HG02610 (cell line): ENCODE results near the gene SORCS2.
A peak's percentile ranks its signal among the peaks of the same experiment; 100 is the strongest.

Source experiments
- ATAC-seq: cut with Tn5 transposase; IDR thresholded peaks from one replicate; pipeline ENCODE4 v1.9.1; 2021; ENCODE audit warnings: mild to moderate bottlenecking, moderate library complexity; ENCODE audit not compliant: unreplicated experiment

Gene SORCS2

DNA sequence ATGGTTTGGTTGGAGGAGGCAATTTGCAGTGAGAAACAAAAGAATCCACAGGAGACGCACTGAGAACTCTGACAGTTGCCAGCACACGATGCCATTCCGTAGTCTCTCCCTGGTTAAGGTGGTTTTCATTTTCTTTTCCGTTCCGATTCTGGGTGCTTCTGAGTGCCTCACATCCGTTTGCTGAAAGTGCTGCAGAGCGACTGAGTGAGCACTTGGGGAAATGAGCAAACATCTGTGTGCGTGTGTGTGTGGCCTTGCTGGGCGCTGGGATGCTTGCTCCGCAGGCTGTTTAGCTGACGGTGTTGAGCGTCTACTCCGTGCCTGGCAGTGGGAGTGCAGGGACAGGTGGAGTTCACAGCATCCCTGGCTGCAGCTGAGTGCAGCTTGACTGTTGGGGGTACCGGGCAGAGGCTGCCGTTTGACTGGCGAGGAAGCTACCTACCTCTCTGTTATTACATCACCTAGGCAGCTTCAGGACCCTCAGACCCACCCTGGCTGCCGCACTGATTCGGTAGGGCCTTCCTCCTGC, 49.3 kb downstream of the SORCS2 start:
- no peak for ATAC-seq

DNA sequence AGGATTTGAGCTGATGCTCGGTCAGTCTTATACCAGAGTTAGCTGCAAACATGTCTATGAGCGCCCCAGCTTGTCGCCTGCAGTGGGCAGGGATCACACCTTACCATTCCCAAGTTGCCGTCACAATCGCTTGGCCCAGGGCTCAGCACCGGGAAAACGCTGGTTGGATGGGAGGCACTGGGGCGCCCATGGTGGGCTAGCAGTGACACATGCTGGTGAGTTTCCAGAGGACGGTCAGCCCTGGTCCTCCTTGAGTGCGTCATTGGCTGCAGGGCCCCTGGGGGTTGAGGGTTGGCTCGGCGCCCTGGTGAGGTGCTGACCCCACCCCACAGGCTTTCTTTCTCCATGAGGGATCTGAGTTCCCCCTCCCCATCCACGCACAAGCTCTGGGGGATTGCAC, 50.4 kb downstream of the SORCS2 start:
- no peak for ATAC-seq

DNA sequence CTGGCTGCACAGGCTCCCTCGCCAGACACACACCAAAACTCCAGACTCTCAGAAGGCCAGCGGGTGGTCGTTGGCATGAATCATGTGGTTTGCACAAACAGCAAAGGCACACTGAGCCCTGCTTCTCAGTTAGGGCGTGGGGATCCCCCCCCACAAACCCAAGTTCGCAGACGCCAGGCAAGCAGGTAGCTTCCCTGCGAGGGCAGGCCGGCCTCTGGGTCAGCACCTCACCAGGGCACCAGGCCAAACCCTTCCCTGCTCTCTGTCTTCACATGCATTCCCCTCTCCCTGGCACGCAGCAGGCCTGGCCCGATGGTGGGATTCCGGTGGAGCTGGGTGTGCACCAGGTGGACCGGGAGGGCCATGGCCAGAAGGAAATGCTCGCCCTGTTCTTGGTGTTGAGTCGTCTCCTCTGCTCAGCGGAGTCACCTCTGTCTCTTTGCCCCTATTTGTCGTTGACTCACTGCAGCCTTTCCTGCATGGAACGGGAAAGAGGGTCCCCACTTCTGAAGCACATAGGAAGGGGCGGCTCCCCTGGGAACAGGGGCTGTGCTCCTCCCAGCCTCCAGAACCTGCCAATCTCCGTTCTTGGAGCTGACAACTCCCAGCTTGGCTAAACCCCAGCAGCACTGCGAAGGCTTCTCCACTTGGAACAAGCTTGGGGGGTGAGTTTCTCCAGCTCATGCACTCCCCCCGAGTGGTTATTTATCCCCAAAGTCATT, 51.4 kb downstream of the SORCS2 start:
- no peak for ATAC-seq

DNA sequence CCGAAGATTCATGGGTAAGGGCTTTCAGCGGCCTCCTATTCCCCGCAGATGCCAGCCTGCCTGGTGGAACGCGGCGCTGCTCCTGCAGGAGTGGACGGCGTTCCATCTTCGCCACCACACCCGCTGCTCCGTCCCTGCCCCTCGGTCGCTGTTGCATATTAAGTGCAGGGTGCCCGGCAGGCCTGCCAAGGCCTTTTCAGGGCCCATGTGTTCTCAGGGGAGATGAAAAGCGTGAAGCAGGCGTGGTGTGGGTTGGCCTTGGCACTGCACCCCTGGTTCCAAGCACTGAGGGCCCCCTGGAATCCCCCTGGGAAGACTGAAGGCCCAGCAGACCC, 52.0 kb downstream of the SORCS2 start:
- no peak for ATAC-seq

DNA sequence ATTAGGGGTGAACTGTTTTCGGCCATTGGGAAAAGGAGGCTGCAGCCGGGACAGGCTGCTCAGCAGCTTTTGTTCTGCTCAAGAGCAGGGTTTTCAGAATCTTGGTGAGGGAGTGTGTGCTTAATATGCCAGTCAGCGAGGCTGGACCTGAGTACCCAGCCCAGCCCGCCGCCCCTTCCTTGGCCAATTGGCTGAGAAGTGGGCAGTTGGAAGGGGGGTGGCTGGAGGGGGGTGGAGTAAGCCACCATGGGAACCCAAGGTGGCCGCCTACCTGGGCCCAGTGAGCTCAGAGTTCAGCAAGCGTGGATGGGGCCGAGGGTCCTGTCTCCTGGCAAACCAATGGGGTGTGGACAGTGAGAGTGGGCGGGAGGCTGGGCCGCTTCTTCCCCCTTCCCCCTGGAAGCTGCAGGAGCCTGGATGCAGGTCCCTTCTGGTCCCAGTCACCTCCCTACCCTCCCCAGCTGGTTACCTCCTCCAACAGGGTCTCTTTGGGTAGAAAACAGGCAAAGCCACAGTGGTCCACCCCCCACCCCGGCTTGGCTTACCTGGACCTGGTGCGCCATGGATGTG, 52.5 kb downstream of the SORCS2 start:
- no peak for ATAC-seq

DNA sequence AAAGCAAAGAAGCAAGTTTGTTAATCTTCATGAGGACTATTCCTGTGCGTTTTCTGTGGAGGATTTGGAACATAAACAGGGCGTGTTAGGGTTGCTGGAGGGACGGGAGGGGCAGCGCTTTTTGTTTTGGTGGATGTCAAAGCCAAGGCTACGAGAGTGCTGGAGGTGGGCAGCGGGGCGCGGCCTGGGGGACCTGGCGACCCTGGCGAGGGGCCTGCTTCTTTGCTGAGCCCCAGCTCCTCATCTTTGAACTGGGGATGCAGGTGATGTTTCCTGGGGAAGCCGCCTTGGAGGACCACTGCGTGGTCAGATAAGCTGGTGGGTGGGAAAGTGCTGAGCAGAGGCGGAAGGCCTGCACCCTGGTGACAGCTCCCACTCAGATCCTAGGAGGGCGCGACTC, 55.2 kb downstream of the SORCS2 start:
- ATAC-seq, result no peak

DNA sequence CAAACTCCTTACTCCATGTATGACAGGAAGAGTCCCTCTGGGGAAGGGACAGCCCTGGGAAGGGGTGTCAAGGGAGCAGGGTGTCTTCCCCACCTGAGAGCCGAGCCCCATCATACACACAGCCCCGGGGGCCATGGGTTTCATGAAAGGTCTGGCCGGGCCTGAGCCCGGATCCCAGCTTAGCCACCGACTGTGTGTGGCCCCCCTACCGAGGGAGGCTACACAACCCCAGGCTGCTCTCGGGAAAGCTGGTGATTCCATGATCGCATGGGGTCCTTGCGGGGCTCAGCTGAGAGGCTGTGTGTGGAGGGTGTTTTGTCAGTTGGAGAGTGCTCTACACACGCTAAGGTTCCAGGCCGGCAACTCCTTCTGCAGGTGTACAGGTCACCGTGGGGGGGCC, 55.6 kb downstream of the SORCS2 start:
- no peak for ATAC-seq

DNA sequence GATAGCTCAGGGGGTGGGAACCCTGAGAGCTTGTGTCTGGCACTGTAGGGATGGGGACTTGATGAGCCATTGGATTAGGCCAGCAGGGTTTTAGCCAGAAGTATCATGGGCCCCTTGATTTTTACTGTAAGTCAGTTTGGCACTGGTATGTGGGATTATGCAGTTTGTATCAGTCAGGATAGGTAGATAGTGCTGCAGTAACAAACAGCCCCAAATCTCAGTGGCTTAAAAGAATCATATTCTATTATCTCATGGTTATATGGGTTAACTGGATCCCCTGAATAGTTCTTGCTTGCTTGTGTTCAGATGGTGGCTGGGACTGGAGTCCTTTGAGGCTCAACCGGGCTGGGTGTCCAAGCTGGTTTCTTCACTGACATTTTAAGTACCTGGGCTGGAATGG, 56.5 kb downstream of the SORCS2 start:
- no peak for ATAC-seq

DNA sequence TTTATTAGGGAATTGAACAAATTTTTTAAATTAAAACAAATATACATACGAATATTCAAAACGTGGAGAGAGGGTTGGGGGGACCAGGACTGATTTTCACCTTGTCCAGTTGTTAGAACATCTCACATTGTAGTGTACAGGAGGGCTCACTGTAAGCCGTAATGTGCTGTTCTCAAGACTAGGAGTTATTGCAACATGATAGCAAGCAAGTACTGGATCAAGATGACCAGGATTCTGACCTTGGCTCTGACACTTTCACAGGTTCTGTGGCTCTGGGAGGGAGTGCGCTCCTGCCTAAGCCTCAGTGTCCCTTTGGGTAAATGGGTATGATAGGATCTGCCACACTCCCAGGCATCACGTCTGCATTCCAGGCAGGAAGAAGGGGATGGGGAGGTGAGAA, 59.0 kb downstream of the SORCS2 start:
- ATAC-seq, result no peak

DNA sequence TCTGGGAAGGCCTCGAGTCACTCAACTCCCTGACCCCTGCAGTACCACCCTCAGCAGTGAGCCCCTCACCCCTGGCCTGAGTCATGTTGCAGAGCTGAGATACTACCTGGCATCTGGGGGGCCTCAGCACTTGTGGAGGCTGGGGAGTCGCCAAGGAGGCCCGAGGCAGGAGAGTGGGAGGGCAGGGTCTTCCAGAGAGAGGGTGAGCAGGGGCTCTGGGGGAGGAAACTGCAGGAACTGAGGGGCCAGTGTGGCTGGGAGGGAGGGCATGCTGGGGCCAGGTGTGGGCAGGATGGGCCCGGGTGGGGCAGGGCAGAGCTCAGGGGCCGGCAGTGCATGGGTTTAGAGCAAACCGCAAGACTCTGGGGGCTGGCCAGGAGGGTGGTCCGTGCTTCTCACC, 59.7 kb downstream of the SORCS2 start:
- no peak for ATAC-seq

DNA sequence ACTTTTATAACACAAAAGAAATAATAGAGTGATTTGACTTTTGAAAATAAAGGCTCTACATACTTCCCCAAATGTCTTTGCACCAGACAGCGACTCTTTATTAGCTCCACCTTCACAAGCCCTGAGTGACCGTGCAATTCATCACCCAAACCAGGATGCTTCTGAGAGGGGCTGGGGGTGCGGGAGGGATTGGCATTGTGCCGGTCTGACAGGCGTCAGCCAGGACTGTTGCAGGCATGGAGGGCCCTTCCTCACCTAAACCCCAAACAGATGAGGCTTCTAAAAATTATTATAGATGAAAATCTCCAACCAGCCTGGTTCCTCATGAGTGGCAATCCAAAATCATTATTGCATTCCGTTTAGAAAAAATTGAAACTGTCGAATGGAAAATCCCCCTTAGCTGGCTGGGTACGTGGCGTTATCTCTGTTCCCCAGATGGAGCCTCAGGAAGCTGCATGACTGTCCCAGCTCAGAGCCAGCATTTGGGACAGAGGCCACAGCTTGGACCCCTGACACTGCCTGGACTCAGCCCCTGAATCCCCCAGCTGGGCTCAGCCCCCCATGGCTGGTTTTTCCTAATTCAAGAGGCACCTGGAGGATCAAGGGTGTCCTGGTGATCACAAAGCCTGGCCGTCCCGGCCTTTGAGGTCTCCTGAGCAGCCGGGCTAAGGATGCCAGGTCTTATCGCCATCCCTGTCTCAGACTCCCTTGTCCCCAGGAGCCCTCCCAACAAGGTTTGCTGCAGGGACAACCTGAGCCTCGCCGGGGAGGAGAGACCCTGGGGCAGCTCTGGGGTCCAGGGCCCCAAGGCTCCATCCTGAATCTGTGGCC, 60.4 kb downstream of the SORCS2 start:
- ATAC-seq, result no peak

DNA sequence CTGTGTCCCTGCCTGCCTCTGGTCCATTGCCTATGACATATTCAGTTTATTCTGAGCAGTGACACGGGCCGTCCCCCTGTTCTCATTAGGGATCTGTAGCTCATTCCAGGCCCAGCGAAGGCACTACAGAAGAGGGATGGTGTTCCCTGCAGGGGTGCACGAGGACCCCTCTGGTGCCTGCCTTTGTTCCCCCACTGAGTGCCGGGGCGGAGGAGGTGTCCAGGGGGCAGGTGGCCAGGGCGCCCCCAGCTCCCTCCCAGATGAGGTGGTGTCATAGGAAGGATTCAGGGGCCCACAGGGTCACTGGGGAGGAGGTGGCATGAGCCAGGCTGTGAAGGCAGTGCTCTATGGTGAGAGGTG, 61.0 kb downstream of the SORCS2 start:
- no peak for ATAC-seq

DNA sequence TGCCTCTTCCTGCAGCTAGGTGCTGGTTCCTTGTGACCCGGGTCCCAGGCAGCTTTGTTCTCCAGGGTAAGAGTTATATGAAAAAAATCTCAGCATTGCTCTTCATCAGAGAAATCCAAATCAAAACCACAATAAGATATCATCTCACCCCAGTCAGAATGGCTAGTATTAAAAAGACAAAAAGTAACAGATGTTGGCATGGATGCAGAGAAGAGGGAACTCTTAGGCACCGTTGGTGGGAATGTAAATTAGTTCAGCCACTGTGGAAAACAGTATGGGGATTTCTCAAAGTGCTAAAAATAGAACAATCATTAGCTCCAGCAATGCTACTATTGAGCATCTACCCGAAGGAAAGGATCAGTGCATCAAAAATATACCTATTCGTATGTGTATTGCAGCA, 61.5 kb downstream of the SORCS2 start:
- ATAC-seq, result no peak

DNA sequence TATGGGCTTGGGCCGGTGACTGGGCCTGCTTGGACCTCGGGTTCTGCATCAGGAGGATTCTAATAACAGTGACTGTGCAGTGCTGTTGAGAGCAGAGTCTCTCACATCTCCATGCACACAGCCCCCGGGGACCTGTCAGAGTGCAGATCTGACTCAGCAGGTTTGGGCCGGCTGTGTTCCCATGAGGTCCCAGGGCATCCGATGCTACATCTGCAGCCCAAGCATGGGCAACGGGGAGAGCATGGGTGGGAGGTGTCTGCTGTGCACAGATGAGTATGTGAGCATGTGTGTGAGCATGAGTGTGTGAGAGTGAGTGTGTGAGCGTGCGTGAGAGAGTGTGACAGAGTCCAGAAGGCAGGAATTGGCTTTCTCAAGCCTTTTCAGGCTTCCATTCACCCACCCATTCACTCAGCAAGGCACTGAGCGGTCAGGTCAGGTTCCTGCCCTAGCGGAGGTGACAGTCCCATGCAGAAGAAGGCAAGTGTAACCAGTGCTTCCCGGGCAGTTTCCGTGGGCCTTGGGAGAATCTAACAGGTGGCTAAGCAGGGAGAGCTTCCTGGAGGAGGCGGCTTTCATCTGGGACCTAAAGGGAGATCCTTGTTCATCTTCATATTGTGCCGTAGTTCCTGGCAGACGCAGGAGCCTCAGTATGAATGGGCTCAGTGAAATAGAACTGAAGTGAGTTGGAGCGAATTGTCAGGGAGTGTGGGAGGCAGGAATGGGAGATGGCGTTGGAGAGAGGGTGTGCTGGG, 62.6 kb downstream of the SORCS2 start:
- ATAC-seq, result peak; percentile 95

DNA sequence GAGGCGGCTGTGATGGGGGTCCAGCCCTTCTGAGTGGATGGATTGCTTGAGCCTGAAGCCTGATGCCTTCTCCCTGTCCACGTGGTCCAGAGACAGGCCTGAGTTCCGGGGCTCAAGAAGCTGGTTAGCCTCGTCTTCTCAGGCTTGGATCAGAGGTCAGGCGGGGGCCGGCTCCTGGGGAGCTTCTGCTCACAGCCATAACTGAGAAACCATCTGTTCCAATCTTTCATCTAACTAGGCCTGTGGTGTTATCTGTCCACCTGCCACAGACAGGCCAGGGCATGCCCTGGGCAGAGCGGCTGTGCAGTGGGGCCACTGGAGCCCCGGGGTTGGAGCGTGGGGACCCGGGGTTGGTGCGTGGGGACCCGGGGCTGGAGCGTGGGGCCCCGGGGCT, 63.1 kb downstream of the SORCS2 start:
- ATAC-seq, result no peak

DNA sequence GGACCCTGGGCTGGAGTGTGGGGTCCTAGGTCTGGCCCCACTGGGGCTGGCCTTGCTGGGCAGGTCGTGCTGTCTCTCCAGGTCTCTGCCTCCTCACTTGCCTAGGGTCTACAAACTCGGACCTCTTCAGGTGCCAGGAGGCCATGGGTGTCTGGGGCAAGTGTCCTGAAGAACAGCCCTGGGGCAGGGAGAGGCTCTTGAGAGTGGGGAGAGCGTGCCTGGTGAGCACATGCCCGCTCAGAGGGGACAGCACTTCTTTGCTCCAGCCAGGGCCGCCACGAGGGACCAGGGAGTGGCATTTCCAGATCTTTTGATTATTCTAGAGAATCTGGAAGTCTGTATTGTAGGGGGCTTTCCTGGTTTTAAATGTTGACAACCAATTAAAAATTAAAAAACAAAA, 63.7 kb downstream of the SORCS2 start:
- no peak for ATAC-seq

DNA sequence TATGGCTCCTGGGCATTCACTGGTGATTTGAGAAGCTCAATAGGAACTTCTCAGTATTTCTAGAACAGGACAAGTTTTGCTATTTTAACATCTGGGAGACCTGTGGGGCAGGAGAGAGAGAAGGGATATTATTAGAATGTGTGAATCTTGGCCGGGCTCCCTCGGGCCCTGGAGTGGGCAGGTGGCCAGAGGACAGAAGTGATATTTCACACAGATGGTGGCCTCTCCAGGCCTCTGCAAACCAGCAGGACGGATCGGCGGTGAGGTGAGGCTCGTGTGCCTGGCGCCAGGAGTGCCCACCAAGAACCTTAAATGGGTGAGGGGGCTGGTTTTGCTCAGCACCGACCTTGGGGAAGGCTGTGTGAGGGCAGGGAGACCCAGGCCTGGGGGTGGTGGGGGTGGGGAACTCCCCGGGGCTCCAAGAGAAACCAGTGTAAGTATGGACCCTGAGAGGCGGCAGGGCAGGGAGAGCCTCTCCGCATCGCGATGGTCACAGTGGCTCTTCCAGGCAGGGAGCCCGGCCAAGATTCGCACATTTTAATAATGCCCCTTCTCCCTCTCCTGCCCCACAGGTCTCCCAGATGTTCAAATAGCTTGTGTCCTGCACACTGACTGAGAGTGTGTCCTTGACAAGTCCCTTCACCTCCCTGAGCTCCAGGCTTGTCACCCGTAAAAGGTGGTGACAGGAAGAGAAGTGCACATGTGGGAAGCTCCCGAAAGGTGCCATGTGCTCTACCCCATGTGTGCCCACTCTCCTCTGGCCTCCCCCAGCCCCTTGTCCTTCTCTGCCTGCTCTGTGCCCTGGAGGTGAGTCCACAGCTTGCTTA, 64.9 kb downstream of the SORCS2 start:
- no peak for ATAC-seq

DNA sequence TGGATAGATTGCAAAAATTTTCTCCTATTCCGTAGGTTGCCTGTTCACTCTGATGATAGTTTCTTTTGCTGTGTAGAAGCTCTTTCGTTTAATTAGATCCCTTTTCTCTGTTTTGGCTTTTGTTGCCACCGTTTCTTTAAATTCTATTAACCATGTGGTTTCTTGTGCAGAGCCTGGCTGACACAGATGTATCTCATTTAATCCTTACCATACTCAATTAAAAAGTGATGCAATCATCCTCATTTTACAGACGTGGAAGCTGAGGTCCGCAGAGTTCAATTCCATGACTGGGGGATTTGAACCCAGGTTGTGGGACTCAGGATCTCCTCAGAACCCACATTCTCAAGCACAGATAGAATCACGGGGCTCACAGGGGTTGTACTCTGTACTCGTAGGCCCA, 66.7 kb downstream of the SORCS2 start:
- no peak for ATAC-seq

DNA sequence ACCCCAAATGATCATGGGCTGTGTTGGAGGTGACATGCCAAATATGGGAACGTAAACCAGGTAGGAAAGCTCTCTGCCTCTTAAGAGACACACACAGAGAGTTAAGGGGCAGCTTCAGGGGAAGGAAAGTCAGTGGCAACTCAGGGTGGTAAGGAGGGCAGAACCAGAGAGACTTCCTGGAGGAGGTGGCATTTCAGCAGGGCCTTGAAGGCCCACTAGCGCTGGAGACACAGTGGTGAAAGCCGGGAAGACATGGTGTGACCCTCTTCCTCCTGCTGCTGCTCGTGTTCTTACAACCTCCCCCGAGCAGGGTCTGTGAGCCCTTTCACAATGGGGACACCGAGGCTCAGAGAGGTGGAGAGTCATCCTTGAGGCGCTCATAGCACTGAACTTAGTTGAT, 68.2 kb downstream of the SORCS2 start:
- no peak for ATAC-seq

DNA sequence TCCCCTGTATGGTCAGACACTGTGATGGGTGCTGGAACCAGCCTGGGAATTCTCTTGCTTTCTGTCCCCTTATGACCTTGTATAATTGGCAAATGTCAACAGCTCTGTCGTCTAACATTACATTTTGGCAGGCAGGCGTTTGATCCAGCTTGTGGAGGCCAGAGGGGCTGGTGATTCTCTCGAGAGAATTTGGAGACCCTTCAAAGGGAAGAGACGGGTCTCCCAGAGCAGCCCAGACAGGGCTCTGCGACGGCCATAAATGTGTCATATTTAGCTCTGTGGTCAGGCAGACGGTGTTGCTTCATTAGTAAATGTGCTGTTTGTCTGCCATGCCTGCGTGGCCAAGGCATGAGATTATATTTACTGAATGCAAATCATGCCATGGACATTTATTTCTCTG, 68.7 kb downstream of the SORCS2 start:
- no peak for ATAC-seq

DNA sequence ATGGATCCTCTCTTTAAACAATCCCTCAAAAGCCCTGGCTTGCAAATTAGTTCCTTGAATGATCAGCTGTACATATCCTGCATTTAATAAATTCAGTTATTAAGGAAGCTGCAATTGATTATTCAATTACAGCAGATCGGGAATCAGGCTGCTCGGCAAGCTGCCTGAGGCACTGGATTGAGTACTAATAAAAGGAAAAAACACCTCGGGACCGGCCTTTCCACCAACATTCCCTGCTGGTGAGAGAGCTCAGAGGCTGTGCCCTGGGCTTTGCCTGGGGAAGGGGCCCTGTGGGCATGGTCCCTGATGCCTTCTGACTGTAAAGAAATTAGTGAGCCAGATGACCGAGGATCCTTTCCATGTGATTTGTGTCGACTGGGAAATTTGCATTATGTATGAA, 69.2 kb downstream of the SORCS2 start:
- ATAC-seq, result no peak
